ENCODE measurements around the gene FSCN2.

FSCN2 gene

DNA sequence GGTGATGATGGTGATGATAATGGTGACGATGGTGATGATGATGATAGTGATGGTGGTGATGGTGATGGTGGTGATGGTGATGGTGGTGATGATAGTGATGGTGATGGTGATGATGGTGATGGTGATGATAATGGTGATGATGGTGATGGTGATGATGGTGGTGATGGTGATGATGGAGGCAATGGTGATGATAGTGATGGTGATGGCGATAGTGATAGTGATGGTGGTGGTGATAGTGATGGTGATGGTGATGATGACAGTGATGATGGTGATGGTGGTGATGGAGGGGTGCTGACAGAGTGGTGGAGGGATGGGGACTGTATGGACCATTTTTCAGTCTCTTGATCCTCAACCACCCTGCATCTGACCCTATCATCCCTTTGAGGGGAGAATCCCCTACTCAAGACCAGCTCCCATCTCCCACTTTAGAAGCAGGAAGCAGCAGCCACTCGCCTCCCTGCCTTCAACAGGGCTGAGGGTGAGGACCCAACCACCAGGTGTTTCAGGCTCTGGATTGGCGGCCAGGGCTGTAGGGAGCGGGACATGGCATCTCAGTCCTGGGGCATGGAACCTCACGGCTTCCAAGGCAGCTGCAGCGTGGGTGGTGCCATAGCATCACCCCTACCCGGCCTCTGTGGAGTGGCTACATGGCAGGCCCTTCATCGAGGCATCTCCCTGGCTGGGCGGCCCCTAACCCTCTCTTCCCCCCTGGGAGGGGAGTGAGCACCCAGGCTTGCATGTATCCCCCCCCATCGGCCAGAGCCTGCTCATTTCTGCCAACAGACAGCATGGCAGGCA lies 4.5 kb downstream of the FSCN2 start:
- no peak for DNase-seq
- no peak overlapping the region for H3K4me3 ChIP-seq (ENCODE audit: low read depth, low read length)
- TF ChIP-seq CTCF (IDR thresholded peaks at IDR 0.05; ENCODE audit: low read depth, low read length, missing control alignments): no peak
- H3K27ac ChIP-seq: no peak overlapping the region
- no peaks in the 10 kb centered on the region for H3K36me3 ChIP-seq (replicated peaks)
- peaks cover 9% of the 10 kb centered on the region for H3K27me3 ChIP-seq (replicated peaks)
- in situ Hi-C loops (cut with HindIII; ENCODE audit: low pct_ligation_motif_present, low sequenced_read_pairs): no loop called here

- no peak for DNase-seq
- H3K36me3 ChIP-seq (replicated peaks): no peaks in the 10 kb centered on the region
- in situ Hi-C loops (cut with HindIII; ENCODE audit: low pct_ligation_motif_present, low sequenced_read_pairs): no loop called here
- no peak for TF ChIP-seq CTCF (IDR thresholded peaks at IDR 0.05; ENCODE audit: low read depth, low read length, missing control alignments)
- H3K27me3 ChIP-seq (replicated peaks): peaks cover 9% of the 10 kb centered on the region
- H3K4me3 ChIP-seq (ENCODE audit: low read depth, low read length): no peak overlapping the region
- H3K27ac ChIP-seq: no peak overlapping the region
Measured at GRCh38 chr17:81533339-81534141, 5.4 kb downstream of the FSCN2 start.

GRCh38 chr17:81534157-81535006 lies 6.2 kb downstream of the FSCN2 start:
- TF ChIP-seq CTCF (IDR thresholded peaks at IDR 0.05; ENCODE audit: low read depth, low read length, missing control alignments): no peak
- DNase-seq: no peak
- H3K4me3 ChIP-seq (ENCODE audit: low read depth, low read length): no peak overlapping the region
- in situ Hi-C loops (cut with HindIII; ENCODE audit: low pct_ligation_motif_present, low sequenced_read_pairs): no loop called here
- no peak overlapping the region for H3K27ac ChIP-seq
- no peaks in the 10 kb centered on the region for H3K36me3 ChIP-seq (replicated peaks)
- peaks cover 6% of the 10 kb centered on the region for H3K27me3 ChIP-seq (replicated peaks)

DNA sequence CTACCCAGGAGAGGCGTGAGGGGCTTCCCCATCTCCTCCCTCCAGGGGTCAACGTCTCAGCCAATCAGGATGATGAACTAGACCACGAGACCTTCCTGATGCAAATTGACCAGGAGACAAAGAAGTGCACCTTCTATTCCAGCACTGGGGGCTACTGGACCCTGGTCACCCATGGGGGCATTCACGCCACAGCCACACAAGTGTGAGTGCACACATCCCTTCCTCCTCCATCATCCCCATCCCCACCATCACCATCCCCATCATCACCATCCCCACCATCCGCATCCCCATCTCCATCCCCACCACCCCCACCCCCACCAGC lies 6.8 kb downstream of the FSCN2 start:
- no peak for DNase-seq
- H3K27ac ChIP-seq: no peak overlapping the region
- no peak overlapping the region for H3K4me3 ChIP-seq (ENCODE audit: low read depth, low read length)
- peaks cover 4% of the 10 kb centered on the region for H3K36me3 ChIP-seq (replicated peaks)
- TF ChIP-seq CTCF (IDR thresholded peaks at IDR 0.05; ENCODE audit: low read depth, low read length, missing control alignments): no peak
- in situ Hi-C loops (cut with HindIII; ENCODE audit: low pct_ligation_motif_present, low sequenced_read_pairs): no loop called here
- peaks cover 6% of the 10 kb centered on the region for H3K27me3 ChIP-seq (replicated peaks)

- no peak for DNase-seq
- no peak overlapping the region for H3K27ac ChIP-seq
- in situ Hi-C loops (cut with HindIII; ENCODE audit: low pct_ligation_motif_present, low sequenced_read_pairs): no loop called here
- H3K4me3 ChIP-seq (ENCODE audit: low read depth, low read length): no peak overlapping the region
- H3K27me3 ChIP-seq (replicated peaks): peaks cover 6% of the 10 kb centered on the region
- peaks cover 10% of the 10 kb centered on the region for H3K36me3 ChIP-seq (replicated peaks)
- TF ChIP-seq CTCF (IDR thresholded peaks at IDR 0.05; ENCODE audit: low read depth, low read length, missing control alignments): no peak
Measured at GRCh38 chr17:81535480-81536298, 7.5 kb downstream of the FSCN2 start.
